HepG2 (cell line): Measurements from ENCODE around the gene IPO8. TPM values are rescaled to one million over a fixed set of nuclear protein-coding genes. Genes with fewer than 3 reads are reported as not detected.
A peak's percentile ranks its signal among the peaks of the same experiment; 100 is the strongest.

Source experiments
- ARNTL ChIP-seq: sonication (generic); formaldehyde crosslinking; IDR thresholded peaks from 2 replicates; pipeline ENCODE4 v1.4.0; 2020; ENCODE audit warnings: mild to moderate bottlenecking, missing genetic modification reagents
- ATF3 ChIP-seq: sonication (generic); formaldehyde crosslinking; IDR thresholded peaks from 2 replicates; pipeline ENCODE4 v1.4.0; 2020; ENCODE audit warnings: missing genetic modification reagents
- CEBPG ChIP-seq: IDR thresholded peaks from 2 replicates; pipeline ENCODE4 v1.6.1; 2016
- MEIS1 ChIP-seq: sonication (generic); formaldehyde crosslinking; IDR thresholded peaks from 2 replicates; pipeline ENCODE4 v1.9.0; 2021; ENCODE audit warnings: mild to moderate bottlenecking, missing genetic modification reagents, moderate library complexity, borderline replicate concordance
- NFAT5 ChIP-seq: sonication (generic); formaldehyde crosslinking; IDR thresholded peaks from 2 replicates; pipeline ENCODE4 v1.4.0; 2020; ENCODE audit warnings: missing genetic modification reagents
- NFYC ChIP-seq: IDR thresholded peaks from 2 replicates; pipeline ENCODE4 v1.6.1; 2016; ENCODE audit warnings: missing genetic modification reagents, missing compliant biosample characterization
- SATB2 ChIP-seq: sonication (generic); formaldehyde crosslinking; IDR thresholded peaks from 2 replicates; pipeline ENCODE4 v1.5.0; 2020; ENCODE audit warnings: missing genetic modification reagents
- TFDP2 ChIP-seq: sonication (generic); formaldehyde crosslinking; IDR thresholded peaks from 2 replicates; pipeline ENCODE4 v1.4.0; 2020; ENCODE audit warnings: missing genetic modification reagents
- UBTF ChIP-seq: sonication (generic); formaldehyde crosslinking; IDR thresholded peaks from 2 replicates; pipeline ENCODE4 v1.4.0; 2020; ENCODE audit warnings: mild to moderate bottlenecking, missing genetic modification reagents
- ZBTB7B ChIP-seq: sonication (generic); formaldehyde crosslinking; IDR thresholded peaks from 2 replicates; pipeline ENCODE4 v1.4.0; 2020; ENCODE audit warnings: missing genetic modification reagents
- ZC3H13 ChIP-seq: sonication (generic); formaldehyde crosslinking; IDR thresholded peaks from 2 replicates; pipeline ENCODE4 v1.8.1; 2023; ENCODE audit warnings: mild to moderate bottlenecking, missing genetic modification reagents, moderate library complexity
- ZNF317 ChIP-seq: sonication (generic); formaldehyde crosslinking; IDR thresholded peaks from 2 replicates; pipeline ENCODE4 v1.5.0; 2020; ENCODE audit warnings: mild to moderate bottlenecking, missing genetic modification reagents
- ZNF570 ChIP-seq: sonication (generic); formaldehyde crosslinking; IDR thresholded peaks from 2 replicates; pipeline ENCODE4 v1.4.0; 2020; ENCODE audit warnings: mild to moderate bottlenecking, missing genetic modification reagents, borderline replicate concordance
- ZSCAN31 ChIP-seq: sonication (generic); formaldehyde crosslinking; IDR thresholded peaks from 2 replicates; pipeline ENCODE4 v1.5.0; 2020; ENCODE audit warnings: low read depth, mild to moderate bottlenecking, missing genetic modification reagents
- ZZZ3 ChIP-seq: sonication (generic); formaldehyde crosslinking; IDR thresholded peaks from 2 replicates; pipeline ENCODE4 v1.4.0; 2020; ENCODE audit warnings: missing genetic modification reagents, mild to moderate bottlenecking, borderline replicate concordance
- polyA plus RNA-seq, 8 experiments: library from polyadenylated mRNA; depleted of rRNA in 3 of 8; stranded (reverse) in 7 of 8; unstranded in 1 of 8; fragments of >200 nt; fragmentation: Illumina TruSeq in 4 of 8; extraction: Trizol in 4 of 8; gene quantifications; 2 replicates each; pipeline versions ENCODE4 v1.2.1 to v1.2.3, GENCODE V29; 2011 to 2016; ENCODE audit warnings: low read depth in 4 of 8, missing spikeins in 1 of 8, mixed read lengths in 1 of 8; ENCODE audit not compliant: insufficient read depth in 1 of 8
- total RNA-seq, 5 experiments: library from RNA; depleted of rRNA; stranded (reverse); fragments of >200 nt; fragmentation: Illumina TruSeq; extraction: Trizol; gene quantifications; 2 replicates each; pipeline ENCODE4 v1.2.3, GENCODE V29; 2016; ENCODE audit warnings: low read depth in 1 of 5
- TF ChIP-seq, protein P1 (sequence below): IDR thresholded peaks from 2 replicates; pipeline ENCODE4 v1.6.1; 2018; ENCODE audit warnings: missing genetic modification reagents
- TF ChIP-seq, protein P2 (sequence below): IDR thresholded peaks from 2 replicates; pipeline ENCODE4 v1.6.1; 2012; ENCODE audit warnings: inconsistent platforms
- TF ChIP-seq, protein P3 (sequence below): sonication (generic); formaldehyde crosslinking; IDR thresholded peaks from 2 replicates; pipeline ENCODE4 v1.8.0; 2022; ENCODE audit warnings: mild to moderate bottlenecking, missing genetic modification reagents; ENCODE audit not compliant: insufficient replicate concordance

IPO8 gene
- total and polyA plus RNA-seq, 2 of the 13 experiments (the other 11 are each of a cell fraction or from before 2014, with no cell fraction given) = 6.3 to 21.8 TPM

- TF ChIP-seq, protein P1, sequence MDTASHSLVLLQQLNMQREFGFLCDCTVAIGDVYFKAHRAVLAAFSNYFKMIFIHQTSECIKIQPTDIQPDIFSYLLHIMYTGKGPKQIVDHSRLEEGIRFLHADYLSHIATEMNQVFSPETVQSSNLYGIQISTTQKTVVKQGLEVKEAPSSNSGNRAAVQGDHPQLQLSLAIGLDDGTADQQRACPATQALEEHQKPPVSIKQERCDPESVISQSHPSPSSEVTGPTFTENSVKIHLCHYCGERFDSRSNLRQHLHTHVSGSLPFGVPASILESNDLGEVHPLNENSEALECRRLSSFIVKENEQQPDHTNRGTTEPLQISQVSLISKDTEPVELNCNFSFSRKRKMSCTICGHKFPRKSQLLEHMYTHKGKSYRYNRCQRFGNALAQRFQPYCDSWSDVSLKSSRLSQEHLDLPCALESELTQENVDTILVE (CRISPR knock-in tag) = peak; percentile 55; the same call in 1 of the 2 replicates
- TF ChIP-seq NFYC (CRISPR knock-in tag) (no peak), ZNF570 (CRISPR knock-in tag) (no peak), NFAT5 (CRISPR knock-in tag) (no peak), ATF3 (CRISPR knock-in tag) (peak; percentile 70), ZSCAN31 (CRISPR knock-in tag) (no peak), CEBPG (CRISPR knock-in tag) (peak; percentile 89), MEIS1 (no peak), TFDP2 (CRISPR knock-in tag) (no peak), UBTF (CRISPR knock-in tag) (no peak), ZZZ3 (no peak), ARNTL (no peak), ZBTB7B (CRISPR knock-in tag) (no peak), ZC3H13 (CRISPR knock-in tag) (no peak), ZNF317 (CRISPR knock-in tag) (peak; percentile 37; the same call in 1 of the 2 replicates), SATB2 (CRISPR knock-in tag) (no peak)
- TF ChIP-seq, protein P2, sequence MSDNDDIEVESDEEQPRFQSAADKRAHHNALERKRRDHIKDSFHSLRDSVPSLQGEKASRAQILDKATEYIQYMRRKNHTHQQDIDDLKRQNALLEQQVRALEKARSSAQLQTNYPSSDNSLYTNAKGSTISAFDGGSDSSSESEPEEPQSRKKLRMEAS = 0 out of 2 replicates have a peak, but pooled peaks have one; percentile 17
- TF ChIP-seq, protein P3, sequence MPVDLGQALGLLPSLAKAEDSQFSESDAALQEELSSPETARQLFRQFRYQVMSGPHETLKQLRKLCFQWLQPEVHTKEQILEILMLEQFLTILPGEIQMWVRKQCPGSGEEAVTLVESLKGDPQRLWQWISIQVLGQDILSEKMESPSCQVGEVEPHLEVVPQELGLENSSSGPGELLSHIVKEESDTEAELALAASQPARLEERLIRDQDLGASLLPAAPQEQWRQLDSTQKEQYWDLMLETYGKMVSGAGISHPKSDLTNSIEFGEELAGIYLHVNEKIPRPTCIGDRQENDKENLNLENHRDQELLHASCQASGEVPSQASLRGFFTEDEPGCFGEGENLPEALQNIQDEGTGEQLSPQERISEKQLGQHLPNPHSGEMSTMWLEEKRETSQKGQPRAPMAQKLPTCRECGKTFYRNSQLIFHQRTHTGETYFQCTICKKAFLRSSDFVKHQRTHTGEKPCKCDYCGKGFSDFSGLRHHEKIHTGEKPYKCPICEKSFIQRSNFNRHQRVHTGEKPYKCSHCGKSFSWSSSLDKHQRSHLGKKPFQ = no peak
These were observed 96.1 kb downstream of the IPO8 start (continued) for GRCh38 chr12:30599608-30600007.
